H1 (cell line): Measurements from ENCODE around the gene SNX17. TPM values are rescaled to one million over a fixed set of nuclear protein-coding genes. Genes with fewer than 3 reads are reported as not detected.
A peak's percentile ranks its signal among the peaks of the same experiment; 100 is the strongest.

Source experiments
- BACH1 ChIP-seq: IDR thresholded peaks from 2 replicates; pipeline ENCODE4 v1.6.1; 2012; ENCODE audit warnings: low read length, improper control_type of control experiment
- BCL11A ChIP-seq, 2 experiments: IDR thresholded peaks; one replicate each; pipeline ENCODE4 v1.6.1; 2011; ENCODE audit warnings: low read depth in 2 of 2, low read length in 2 of 2, mild to moderate bottlenecking in 2 of 2
- BRCA1 ChIP-seq: IDR thresholded peaks from 2 replicates; pipeline ENCODE4 v1.6.1; 2012; ENCODE audit warnings: low read depth, low read length, improper control_type of control experiment
- CBX8 ChIP-seq: fragments of 300-800, 300-1000 bp; sonication (generic); IDR thresholded peaks from 2 replicates; pipeline ENCODE4 v1.7.1; 2016; ENCODE audit warnings: low read depth, low read length, borderline replicate concordance
- CTBP2 ChIP-seq: IDR thresholded peaks from 2 replicates; pipeline ENCODE4 v1.7.0; 2011; ENCODE audit warnings: borderline replicate concordance, mild to moderate bottlenecking, moderate library complexity, mixed read lengths, low read length; ENCODE audit not compliant: insufficient read depth, insufficient read length
- EP300 ChIP-seq, 2 experiments: IDR thresholded peaks; 1 replicate in 1 of 2; 2 replicates in 1 of 2; pipeline ENCODE4 v1.6.1; 2011 to 2012; ENCODE audit warnings: low read depth in 2 of 2, low read length in 2 of 2, mild to moderate bottlenecking in 2 of 2, borderline replicate concordance in 1 of 2, inconsistent platforms in 1 of 2, moderate library complexity in 1 of 2
- EZH2 ChIP-seq: fragments of 200-600 bp; sonication (generic); IDR thresholded peaks from 2 replicates; pipeline ENCODE4 v1.7.1; 2012; ENCODE audit warnings: low read depth, mild to moderate bottlenecking, moderate library complexity, low read length, inconsistent platforms; ENCODE audit not compliant: severe bottlenecking
- PHF8 ChIP-seq: fragments of 200-600 bp; sonication (generic); conservative IDR thresholded peaks from 2 replicates; pipeline ENCODE4 v1.7.1; 2012; ENCODE audit warnings: low read depth, mild to moderate bottlenecking, inconsistent platforms, low read length, moderate library complexity
- POLR2A ChIP-seq, 2 experiments: IDR thresholded peaks; 1 replicate in 1 of 2; 2 replicates in 1 of 2; pipeline ENCODE4 v1.6.1; 2011; ENCODE audit warnings: low read depth in 2 of 2, low read length in 2 of 2, mild to moderate bottlenecking in 2 of 2; ENCODE audit errors: control extremely low read depth in 1 of 2
- POLR2AphosphoS5 ChIP-seq: IDR thresholded peaks from 2 replicates; pipeline ENCODE4 v1.6.1; 2011; ENCODE audit warnings: low read depth, low read length
- RNF2 ChIP-seq: fragments of 200-900, 300-1000 bp; sonication (generic); IDR thresholded peaks from 2 replicates; pipeline ENCODE4 v1.7.1; 2016; ENCODE audit warnings: borderline replicate concordance, low read depth, mild to moderate bottlenecking, antibody characterized with exemption, low read length; ENCODE audit not compliant: poor library complexity, severe bottlenecking; ENCODE audit errors: missing control alignments
- TEAD4 ChIP-seq: IDR thresholded peaks from 2 replicates; pipeline ENCODE4 v1.6.1; 2012; ENCODE audit warnings: low read depth, low read length, inconsistent platforms, mixed read lengths
- ZNF274 ChIP-seq: IDR thresholded peaks from 2 replicates; pipeline ENCODE4 v1.7.0; 2012; ENCODE audit warnings: low read length, borderline replicate concordance; ENCODE audit errors: extremely low read depth
- polyA plus RNA-seq, 7 experiments: library from polyadenylated mRNA; depleted of rRNA in 3 of 7; stranded (reverse) in 5 of 7; unstranded in 2 of 7; fragments of >200 nt in 5 of 7; fragments of 200-250 nt in 2 of 7; gene quantifications; 1 replicate in 5 of 7; 2 replicates in 1 of 7; 4 replicates in 1 of 7; pipeline versions ENCODE4 v1.2.1 to v1.2.3, GENCODE V29; 2011 to 2013; ENCODE audit warnings: missing spikeins in 2 of 7, mixed read lengths in 2 of 7
- total RNA-seq: library from RNA; stranded (reverse); fragmentation: NEBNext Ultra II Directional; extraction: Animal tissue kit (Norgen Biotek cat#: 25700); gene quantifications from 2 replicates; pipeline ENCODE4 v1.2.1, GENCODE V29; 2021
- TF ChIP-seq, protein P1 (sequence below): IDR thresholded peaks from 2 replicates; pipeline ENCODE4 v1.6.1; 2011; ENCODE audit warnings: low read depth, mild to moderate bottlenecking, low read length; ENCODE audit not compliant: insufficient read depth

SNX17 gene
- total and polyA plus RNA-seq, 2 of the 8 experiments (the other 6 are each of a cell fraction or from before 2014, with no cell fraction given): 54.9 to 66.2 TPM

DNA sequence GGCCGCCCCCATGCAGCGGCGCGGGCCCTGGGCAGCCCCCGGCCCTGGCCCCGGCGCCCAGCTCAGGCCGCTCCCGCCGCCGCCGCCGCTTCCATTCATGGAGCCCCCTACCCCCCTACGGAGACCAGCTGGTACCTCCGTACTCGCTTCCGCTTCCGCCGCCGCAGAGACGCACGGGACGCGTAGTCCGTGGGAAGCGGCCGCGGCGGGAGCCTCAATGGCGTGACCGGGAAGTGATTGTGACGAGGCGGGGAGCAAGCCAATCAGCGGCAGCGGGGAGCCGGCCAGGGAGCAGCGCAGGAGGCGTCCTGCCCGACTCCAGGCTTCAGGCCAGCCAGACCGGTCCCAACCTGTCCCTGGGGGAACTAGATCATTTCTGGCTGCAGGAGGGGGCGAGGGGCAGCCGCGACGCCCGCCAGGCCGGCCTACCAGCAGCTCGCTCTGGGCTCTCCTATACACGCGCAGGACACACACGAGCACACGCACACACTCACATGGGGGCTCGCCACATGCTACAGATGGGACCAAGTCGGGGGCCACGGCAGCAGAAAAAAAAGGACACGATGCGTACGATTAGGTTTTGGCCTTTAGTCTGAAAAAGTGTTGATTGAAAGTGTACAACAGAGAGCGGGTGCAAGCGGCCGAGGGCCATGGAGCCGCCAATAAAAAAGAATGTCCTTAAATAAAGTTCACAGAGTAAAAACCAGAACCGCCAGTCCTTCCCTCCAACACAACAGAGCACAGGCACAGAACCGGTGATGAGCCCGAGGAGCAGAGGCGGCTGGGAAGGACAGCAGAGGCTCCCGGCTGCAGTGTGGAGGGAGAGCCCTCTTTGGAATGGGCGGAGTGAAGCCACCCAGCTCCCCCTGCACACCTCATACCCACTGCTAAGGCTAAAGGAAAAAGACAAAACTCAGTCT, 10.5 kb downstream of the SNX17 start, which contains the start of gene ZNF513 (continued):
- TF ChIP-seq EZH2 (no peak), BACH1 (peak; percentile 56; the same call in 1 of the 2 replicates), TEAD4 (no peak), ZNF274 (no peak), BCL11A (IDR thresholded peaks at IDR 0.05; ENCODE audit: low read depth in 2 of 2, low read length in 2 of 2) (no peak), PHF8 (peak; percentile 48), POLR2A (IDR thresholded peaks at IDR 0.05; ENCODE audit: control extremely low read depth in 1 of 2, low read depth in 2 of 2, low read length in 2 of 2) (peak in 1 of 2 experiments; percentile 84; a peak in 2 of 3 replicates), CTBP2 (no peak), POLR2AphosphoS5 (peak; percentile 80), BRCA1 (no peak), RNF2 (no peak), CBX8 (no peak), EP300 (IDR thresholded peaks at IDR 0.05; ENCODE audit: borderline replicate concordance in 1 of 2, low read depth in 2 of 2, low read length in 2 of 2) (peak; percentile 15 to 94)
- TF ChIP-seq, protein P1, sequence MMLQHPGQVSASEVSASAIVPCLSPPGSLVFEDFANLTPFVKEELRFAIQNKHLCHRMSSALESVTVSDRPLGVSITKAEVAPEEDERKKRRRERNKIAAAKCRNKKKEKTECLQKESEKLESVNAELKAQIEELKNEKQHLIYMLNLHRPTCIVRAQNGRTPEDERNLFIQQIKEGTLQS: no peak
